GM19099 (cell line): Measurements from ENCODE around the gene TUBA3C.

Experiments
- POLR2A ChIP-seq: IDR thresholded peaks from 3 replicates; pipeline ENCODE4 v1.6.1; 2011; ENCODE audit warnings: low read depth; ENCODE audit not compliant: insufficient read length; ENCODE audit errors: extremely low read depth

TUBA3C gene

DNA sequence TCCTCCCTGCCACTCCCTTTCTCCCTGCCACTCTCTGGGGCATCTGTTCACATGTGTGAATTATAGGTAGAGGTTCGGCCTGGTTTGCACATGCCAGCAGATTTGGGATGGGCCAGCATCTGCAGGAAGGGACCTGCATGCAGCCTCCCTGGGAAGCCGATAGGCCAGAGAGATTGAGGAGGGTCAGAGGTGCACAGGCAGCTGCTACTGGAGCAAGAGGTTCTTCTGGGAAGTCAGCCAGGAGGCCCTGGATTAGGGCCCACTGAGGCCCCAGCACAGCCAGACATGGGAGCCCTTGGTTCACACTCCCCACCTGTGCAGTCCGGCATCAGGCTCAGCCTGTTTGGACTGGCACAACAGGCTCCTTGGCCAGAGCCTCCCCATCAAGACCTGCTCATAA, 12.1 kb downstream of the TUBA3C start:
- no peak for TF ChIP-seq POLR2A

DNA sequence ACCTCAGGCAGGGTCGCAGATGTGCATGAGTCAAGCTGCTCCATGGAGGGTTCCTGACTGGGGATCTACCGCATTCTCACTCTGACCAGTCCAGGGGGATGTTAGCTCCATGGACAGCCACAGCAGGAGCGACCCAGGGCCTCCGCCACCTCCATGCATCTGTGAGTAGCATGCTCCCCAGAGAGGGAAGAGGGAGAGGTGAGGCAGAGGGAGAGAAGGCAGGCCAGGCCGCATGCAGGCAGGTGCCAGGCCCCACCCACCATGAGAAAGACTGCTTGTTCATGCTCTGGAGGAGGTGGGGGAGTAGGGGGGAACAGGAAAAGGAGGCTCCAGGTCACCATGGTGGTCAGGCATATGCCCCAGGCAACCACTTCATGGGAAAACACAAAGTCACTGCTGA, 20.3 kb downstream of the TUBA3C start:
- TF ChIP-seq POLR2A, result no peak

DNA sequence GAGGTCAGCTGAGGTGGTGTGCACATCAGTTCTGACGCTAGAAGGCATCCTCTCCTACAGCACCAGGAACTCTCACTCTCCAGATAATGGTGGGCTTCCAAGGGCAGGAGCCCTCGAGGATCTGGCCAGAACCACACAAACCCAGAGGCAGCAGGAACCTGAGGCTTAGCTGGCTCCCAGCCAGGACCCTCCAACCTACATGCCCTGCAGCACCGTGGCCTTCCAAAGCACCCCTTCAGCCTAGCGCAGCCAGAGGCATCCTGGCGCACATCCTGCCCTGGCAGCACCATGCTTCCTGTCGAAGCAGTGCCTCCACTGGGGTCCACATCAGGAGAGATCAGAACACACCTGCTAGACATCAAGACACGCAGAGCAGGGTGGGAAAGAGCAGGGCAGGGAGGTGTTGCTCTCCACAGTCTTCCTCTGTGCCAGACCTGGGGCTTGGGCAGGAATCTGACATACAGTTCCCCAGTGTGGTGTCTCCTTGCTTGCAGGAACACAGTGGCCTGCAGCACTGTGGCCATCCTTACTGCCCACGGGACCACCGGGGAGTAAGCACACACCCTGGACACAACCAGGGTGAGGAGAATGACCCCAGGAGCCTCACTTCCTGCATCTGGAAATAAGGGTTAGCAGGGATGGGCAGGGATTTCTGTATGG, 21.7 kb downstream of the TUBA3C start:
- no peak for TF ChIP-seq POLR2A

DNA sequence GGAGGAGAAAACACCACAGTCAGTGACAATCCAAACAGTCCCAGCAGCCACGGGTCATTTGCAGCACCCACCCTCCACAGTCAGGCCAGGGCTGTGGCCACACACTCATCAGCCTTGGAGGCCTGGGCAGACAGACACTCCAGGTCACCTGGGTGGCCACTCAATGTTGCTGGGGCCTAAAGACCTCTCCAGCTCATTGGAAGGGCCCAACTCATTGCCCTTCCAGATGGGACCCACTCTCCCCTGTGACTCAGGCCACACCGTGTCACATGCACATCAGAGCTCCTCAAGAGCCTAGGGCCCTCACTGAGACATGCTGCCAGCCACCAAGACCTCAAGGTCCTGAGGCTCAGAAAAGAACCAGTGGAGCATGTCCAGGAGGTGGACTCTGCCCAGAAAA, 22.4 kb downstream of the TUBA3C start:
- no peak for TF ChIP-seq POLR2A

DNA sequence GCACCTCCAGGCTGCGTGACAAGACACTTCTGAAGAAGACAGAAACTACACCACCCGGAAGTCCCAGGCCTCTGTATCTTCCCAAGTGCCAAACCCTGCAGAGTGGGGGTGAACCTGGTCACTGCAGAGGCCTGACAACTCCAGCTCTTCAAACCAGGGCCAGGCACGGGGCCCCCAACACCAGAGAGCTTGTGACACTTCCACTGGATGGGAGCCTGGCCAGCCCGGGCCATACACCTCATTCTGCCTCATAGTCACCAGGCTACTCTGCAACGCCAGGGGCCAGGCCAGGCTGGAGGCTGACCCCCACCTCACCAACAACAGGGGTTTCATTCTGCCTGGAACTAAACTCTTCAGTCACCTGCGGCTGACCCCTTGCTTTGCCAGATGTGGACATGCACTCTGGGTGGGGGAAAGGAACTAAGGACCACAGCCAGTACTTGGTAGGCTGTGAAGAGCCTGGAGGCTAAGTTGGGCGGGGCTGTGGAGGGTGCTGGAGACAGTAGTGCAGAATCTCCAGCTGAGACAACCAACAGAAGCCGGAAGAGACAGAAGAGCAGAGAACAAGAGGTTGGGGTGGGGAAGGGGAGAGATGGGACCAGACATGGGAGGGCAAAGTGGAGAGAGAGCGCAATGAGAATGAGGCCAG, 23.0 kb downstream of the TUBA3C start:
- no peak for TF ChIP-seq POLR2A

DNA sequence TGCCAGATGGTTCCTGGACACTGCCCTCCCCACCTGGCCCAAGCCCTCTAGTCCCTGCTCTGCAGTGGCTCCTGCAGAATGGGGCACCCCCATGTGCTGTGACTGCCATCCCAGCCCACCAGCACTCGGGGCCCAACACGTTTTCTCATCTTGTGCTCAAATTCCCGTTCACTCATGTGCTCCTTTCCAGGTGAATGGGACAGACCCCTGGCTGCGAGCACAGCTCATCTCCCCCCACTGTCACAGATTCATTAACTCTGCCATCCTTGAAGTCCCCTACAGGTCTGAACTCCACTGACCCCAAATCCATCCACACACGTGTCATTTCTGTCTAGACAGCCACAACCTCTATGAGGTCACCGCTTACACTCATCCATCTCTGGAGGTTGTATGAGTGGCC, 23.6 kb downstream of the TUBA3C start:
- TF ChIP-seq POLR2A, result no peak

DNA sequence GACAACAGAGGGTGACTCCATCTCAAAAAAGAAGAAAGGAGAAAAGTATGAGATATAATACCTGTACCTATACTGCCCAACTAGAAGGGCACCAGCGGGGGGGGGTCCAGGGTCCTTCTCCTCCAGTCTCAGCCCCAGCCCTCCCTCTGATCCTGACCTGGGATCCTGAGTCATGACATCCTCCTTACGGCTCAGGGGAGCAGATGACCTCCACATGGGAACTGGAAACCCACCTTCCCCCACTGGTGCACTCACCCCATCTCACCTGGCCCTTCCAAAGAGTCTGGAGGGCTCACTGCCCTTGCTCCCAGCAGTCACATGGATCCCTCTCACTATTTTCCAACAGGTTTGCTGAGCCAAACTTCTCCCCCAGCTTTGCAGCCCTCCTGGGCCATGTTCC, 24.2 kb downstream of the TUBA3C start:
- no peak for TF ChIP-seq POLR2A

DNA sequence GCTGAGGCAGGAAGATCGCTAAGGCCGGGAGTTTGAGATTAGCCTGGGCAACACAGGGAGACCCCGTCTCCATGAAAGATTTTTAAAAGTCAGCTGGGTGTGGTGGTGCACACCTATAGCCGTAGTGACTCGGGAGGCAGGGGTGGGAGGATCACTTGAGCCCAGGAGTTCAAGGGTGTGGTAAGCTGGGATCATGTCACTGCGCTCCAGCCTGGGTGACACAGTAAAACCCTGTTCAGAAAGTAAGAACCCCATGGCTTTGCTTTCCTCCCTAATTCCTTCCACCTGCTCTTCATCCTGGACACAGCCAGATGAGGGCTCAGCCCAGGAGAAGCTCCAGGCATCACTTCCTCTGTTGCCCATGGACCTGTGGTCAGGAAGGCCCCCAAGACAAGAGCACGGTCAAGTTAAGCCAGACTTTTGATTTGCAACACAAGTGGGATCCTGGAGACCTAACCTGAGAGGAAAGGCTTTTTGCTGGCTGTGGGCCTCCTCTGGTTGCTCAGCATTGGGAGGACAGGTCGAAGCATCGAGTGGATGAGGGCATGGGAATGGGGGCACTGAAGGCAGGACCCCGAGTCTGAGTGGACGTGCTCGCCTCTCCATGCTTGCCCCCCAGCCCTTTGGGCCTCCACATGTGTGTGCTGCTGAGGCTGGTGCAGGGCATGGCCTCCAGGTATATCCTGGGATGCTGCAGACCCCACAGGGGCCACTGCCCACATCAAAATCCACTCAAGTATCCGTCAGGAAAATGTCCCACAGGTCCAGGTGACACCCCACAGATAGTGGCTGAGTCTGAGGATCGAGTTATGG, 25.4 kb downstream of the TUBA3C start:
- no peak for TF ChIP-seq POLR2A

DNA sequence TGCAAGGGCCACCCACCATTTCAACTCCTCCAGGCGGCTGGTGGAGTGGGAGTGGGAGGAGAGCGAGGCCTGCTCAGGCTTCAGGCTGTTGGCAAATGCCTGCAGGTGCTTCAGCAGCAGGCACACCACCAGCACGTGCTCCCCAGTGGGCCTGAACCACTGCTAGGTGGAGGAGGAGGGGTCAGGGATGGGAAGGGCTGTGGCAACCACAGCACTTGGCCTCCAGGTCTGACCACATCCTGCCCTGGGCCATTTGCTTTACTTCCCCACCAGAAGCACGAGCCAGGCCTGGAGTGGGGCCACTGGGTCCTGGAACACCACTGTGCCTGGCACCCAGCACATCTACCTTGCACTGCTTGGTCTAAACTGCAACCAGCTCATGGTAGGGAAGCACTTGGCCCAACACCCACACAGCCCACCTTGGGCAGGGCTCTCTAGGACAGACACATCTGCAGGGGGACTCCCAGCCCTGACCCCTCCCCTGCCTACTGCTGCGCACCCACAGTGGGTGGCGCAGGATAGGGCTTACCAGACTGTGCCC, 26.2 kb downstream of the TUBA3C start:
- no peak for TF ChIP-seq POLR2A

DNA sequence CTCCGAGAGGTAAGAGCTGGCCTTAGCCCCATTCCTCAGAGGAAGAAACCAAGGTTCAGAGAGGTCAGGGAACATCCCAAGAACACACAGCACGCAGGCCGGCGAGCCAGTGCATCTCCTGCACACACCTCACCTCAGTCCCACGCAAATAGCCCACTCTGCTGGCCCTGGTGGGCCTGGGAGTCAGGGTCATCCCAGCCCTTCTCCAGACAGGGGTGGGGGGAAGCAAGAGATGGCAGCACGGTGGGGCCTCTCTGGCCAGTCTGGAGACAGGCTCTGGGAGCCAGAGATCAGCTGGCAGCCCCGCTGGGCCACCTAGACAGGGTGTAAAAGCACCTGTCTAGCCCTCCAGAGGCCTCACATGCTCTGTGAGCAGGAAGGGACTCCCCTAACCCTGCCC, 26.8 kb downstream of the TUBA3C start:
- no peak for TF ChIP-seq POLR2A

DNA sequence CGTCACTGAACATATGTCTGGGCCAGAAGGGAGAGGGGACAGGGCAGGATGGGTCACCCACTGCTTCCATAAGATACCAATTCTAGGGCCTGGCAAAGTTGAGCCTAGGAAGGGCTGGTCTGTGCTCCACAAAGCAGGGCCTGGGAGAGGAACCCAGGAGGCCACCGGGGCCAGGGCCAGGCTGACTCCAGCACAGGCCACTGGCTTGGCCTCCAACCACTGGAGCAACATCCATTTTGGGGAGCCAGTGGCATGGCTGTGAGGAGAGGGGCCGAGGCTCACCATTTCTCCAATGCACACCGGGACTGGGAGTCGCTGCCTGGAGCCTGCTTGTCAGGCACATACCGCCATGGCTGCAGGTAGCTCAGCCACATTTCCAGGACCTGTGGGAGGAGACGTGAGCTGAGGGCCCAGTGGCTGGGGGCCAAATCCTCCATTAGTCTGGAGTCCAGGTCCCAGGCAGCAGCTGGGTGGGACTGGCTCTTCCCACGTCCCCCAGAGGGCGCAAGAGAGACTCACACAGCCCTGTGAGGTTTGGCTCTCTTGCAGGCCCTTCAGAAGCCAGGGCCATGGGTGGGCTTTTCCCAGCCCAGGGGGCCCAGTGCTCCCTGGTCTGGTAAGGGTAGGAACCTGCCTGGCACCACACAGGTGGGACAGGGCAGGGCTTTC, 27.7 kb downstream of the TUBA3C start:
- TF ChIP-seq POLR2A, result no peak

DNA sequence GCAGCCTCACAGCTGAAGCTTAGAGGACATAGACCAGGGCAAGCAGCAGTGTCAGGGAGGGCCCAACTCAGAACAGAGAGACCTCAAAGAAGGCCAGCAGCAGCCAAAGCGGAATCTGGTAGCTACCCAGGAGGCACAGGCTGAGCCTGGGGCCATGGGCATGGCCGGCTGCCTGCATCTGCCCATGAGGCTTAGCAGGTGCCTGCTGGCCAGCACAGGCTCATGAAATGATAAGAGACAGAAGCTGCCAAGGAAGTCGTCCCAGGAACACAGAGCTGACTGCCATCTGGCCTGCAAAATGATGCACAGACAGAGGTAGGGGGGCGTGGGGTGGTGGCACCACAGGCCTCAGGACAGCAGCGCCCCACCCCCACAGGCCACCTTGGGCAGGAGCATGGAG, 29.2 kb downstream of the TUBA3C start:
- no peak for TF ChIP-seq POLR2A

DNA sequence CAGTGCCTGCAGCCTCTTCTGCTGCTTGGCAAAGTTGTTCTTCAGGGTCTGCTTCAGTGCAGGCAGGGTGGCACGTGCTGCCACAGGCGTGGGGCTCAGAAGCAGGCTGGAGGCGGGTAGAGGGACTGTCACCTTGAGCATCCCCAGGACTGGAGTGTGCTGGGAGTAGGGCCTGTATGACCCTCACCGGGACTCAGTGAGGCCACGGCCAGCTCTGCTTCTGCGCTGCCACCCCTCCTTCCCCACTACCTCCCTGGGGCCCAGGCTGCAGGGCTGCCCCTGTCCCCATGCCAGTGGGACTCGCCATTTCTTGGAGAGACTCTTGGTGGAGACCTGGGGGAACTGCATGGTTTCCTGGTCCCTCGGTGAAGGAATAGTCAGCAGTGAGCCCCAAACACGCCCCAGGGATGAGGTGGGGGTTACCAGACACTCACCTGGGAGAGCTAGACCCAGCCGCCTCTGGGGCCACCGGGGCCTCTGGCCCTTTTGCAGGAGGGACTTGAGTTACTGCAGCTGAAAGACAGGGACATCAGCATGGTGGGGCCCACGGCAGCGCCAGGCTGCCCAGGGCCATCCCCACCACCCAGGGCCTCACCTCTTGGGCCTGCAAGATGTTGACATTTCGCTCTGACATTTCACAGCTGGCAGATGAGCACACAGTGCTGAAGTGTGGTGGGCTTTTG, 29.9 kb downstream of the TUBA3C start:
- no peak for TF ChIP-seq POLR2A

DNA sequence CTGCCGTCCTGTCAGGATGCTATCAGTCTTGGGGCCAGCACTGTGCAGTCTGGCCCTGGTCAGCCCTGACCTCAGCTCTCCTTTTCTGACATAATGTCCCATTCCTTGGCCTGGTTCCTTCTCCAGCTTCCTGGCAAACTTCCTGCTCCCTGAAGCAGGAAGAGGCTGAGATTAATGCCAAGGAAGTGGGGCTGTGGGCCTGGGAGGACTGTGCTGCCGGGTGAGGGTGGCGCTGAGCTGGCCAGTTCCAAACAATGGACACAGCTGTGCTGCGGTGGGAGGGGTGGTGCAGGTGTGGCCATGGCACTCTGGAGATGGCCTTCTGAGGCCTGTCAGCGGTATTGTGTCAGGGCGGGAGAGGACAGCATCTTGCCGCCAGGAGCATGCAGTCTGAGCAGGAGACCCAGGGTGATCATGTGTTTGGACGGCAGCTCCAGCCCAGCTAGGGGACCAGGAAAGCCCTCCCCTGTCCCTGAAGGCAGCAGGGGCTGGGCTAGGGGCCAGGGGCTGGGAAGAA, 30.9 kb downstream of the TUBA3C start:
- TF ChIP-seq POLR2A, result no peak
